ENCODE measurements around the gene SRGAP1.
"Not testable (repeated sequence)": the region's sequence is repeated elsewhere in the genome, so short reads cannot be mapped to it uniquely, and the experiment has no call there.

SRGAP1 gene

GRCh38 chr12:63985945-63986344, 141.4 kb downstream of the SRGAP1 start:
- H3K27ac ChIP-seq, result no peak overlapping the region
- no peak overlapping the region for H3K4me3 ChIP-seq

- no peak overlapping the region for H3K4me3 ChIP-seq
- H3K27ac ChIP-seq, result peak overlapping the region in 5 of 21 experiments; percentile 5 to 59 (median 45)
Measured at GRCh38 chr12:63989301-63989845, 144.9 kb downstream of the SRGAP1 start.

- peak overlapping the region in 4 of 21 experiments; percentile 41 to 75 (median 51) for H3K27ac ChIP-seq
Measured at GRCh38 chr12:63990828-63991547, 146.5 kb downstream of the SRGAP1 start.

GRCh38 chr12:63994704-63995103, 150.2 kb downstream of the SRGAP1 start:
- Histone ChIP-seq H3K4me3 (no peak overlapping the region), H3K27ac (no peak overlapping the region)

More at GRCh38 chr12:63990828-63991547, 146.5 kb downstream of the SRGAP1 start:
- no peak overlapping the region for H3K4me3 ChIP-seq

GRCh38 chr12:63995512-63995911, 151.0 kb downstream of the SRGAP1 start:
- Histone ChIP-seq H3K27ac (no peak overlapping the region), H3K4me3 (no peak overlapping the region)

GRCh38 chr12:63996556-63996955, 152.1 kb downstream of the SRGAP1 start:
- Histone ChIP-seq H3K27ac (no peak overlapping the region), H3K4me3 (no peak overlapping the region)

GRCh38 chr12:63997198-63997597, 152.7 kb downstream of the SRGAP1 start:
- H3K27ac ChIP-seq, result no peak overlapping the region

GRCh38 chr12:63998584-63998983, 154.1 kb downstream of the SRGAP1 start:
- Histone ChIP-seq H3K4me3 (no peak overlapping the region), H3K27ac (no peak overlapping the region)

More at GRCh38 chr12:63997198-63997597, 152.7 kb downstream of the SRGAP1 start:
- no peak overlapping the region for H3K4me3 ChIP-seq

GRCh38 chr12:63999853-64000252, 155.4 kb downstream of the SRGAP1 start:
- no peak overlapping the region for H3K27ac ChIP-seq
- no peak overlapping the region for H3K4me3 ChIP-seq

- no peak overlapping the region for H3K27ac ChIP-seq
- no peak overlapping the region for H3K4me3 ChIP-seq
Measured at GRCh38 chr12:64001439-64001838, 156.9 kb downstream of the SRGAP1 start.

- no peak overlapping the region for H3K4me3 ChIP-seq
- no peak overlapping the region for H3K27ac ChIP-seq
Measured at GRCh38 chr12:64004641-64005040, 160.1 kb downstream of the SRGAP1 start.

GRCh38 chr12:64006211-64006825, 161.8 kb downstream of the SRGAP1 start:
- no peak overlapping the region for H3K27ac ChIP-seq
- no peak overlapping the region for H3K4me3 ChIP-seq

GRCh38 chr12:64007853-64008252, 163.4 kb downstream of the SRGAP1 start:
- Histone ChIP-seq H3K27ac (no peak overlapping the region), H3K4me3 (no peak overlapping the region)

GRCh38 chr12:64008596-64008995, 164.1 kb downstream of the SRGAP1 start:
- H3K27ac ChIP-seq, result no peak overlapping the region
- no peak overlapping the region for H3K4me3 ChIP-seq

GRCh38 chr12:64009321-64010068, 165.0 kb downstream of the SRGAP1 start:
- no peak overlapping the region for H3K27ac ChIP-seq

GRCh38 chr12:64010069-64010686, 165.7 kb downstream of the SRGAP1 start:
- Histone ChIP-seq H3K27ac (no peak overlapping the region), H3K4me3 (no peak overlapping the region)

More at GRCh38 chr12:64009321-64010068, 165.0 kb downstream of the SRGAP1 start:
- H3K4me3 ChIP-seq, result no peak overlapping the region

GRCh38 chr12:64016521-64016920, 172.0 kb downstream of the SRGAP1 start:
- H3K4me3 ChIP-seq, result no peak overlapping the region
- no peak overlapping the region for H3K27ac ChIP-seq

GRCh38 chr12:64018116-64018515, 173.6 kb downstream of the SRGAP1 start:
- H3K27ac ChIP-seq, H3K4me3 ChIP-seq: not testable (repeated sequence)

GRCh38 chr12:64018524-64018923, 174.0 kb downstream of the SRGAP1 start:
- Histone ChIP-seq H3K4me3 (no peak overlapping the region), H3K27ac (no peak overlapping the region)

- no peak overlapping the region for H3K4me3 ChIP-seq
Measured at GRCh38 chr12:64019101-64019500, 174.6 kb downstream of the SRGAP1 start.

More at GRCh38 chr12:64019101-64019500, 174.6 kb downstream of the SRGAP1 start:
- no peak overlapping the region for H3K27ac ChIP-seq
